GM18502 (cell line): ENCODE measurements around the gene ISG20L2.

Source experiments
- ATAC-seq: cut with Tn5 transposase; IDR thresholded peaks from one replicate; pipeline ENCODE4 v1.9.1; 2021; ENCODE audit warnings: mild to moderate bottlenecking; ENCODE audit not compliant: unreplicated experiment, poor library complexity

The ISG20L2 gene

DNA sequence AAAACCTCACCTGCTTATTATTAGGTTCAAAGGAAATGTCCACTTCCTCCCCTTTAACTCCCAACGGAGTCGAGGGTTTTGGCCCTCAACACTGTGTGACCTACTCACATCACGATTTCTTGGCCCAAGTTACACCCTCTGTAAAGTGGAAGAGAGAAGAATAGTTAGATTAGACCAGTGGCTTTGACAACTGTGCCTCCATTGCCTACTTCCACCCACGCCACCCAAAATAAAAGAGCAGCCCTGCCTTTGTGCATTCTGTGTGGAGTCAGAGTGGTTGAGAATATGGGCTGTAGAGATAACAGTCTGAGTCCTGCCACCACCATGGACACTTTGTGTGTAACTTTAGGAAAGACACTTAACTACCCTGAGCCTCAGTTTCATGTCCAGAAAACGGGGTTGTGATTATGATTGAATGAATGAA lies 27.0 kb upstream of the ISG20L2 start:
- ATAC-seq, result no peak

DNA sequence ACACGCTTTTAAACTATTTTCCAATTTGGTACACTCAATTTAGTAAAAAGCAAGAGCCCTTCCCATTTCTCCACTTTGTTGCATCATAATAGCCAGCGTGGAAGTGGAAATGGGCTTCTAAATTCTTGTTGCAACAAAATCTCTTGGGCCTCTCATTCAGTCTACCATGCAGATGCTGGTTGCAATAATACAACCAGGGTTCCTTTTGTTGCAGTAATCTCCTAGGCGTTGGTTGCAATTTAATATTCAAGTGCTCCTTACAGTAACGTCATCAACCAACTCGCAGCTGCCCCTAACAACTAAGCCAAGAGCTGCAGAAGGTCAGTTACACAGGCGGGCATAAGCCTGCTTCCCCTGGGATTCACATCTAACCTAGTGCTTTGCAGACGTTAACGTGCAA lies 25.7 kb upstream of the ISG20L2 start:
- ATAC-seq, result no peak

DNA sequence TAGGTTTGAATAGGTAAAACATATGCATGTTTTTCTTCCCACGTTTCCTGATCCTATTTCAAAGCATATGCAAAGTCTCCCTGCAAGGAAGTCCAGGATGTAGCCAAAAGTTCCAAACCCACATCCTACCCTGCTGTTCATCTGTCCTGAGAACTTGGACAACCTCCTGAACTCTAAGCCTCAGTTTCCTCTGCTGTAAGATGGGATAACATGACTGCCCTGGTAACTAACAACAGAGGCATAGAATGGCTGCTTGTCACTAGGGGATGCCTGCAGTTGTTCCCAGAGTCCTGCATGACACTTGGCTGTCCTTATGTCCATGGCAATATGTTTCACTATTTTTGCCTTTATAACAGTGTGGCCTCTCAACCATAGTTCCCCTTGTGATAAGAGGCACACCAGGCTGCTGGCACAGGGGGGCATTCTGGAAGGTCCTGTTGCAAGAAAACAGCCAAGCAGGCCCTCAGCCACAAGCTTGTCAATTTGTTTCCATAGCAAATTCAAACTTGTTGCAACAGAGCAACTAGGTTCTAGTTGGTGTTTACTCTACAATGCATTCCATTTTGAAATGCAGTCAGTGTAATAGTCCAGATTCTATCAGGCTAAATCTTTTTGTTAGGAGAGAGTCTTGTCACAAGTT lies 24.4 kb upstream of the ISG20L2 start:
- ATAC-seq, result no peak

DNA sequence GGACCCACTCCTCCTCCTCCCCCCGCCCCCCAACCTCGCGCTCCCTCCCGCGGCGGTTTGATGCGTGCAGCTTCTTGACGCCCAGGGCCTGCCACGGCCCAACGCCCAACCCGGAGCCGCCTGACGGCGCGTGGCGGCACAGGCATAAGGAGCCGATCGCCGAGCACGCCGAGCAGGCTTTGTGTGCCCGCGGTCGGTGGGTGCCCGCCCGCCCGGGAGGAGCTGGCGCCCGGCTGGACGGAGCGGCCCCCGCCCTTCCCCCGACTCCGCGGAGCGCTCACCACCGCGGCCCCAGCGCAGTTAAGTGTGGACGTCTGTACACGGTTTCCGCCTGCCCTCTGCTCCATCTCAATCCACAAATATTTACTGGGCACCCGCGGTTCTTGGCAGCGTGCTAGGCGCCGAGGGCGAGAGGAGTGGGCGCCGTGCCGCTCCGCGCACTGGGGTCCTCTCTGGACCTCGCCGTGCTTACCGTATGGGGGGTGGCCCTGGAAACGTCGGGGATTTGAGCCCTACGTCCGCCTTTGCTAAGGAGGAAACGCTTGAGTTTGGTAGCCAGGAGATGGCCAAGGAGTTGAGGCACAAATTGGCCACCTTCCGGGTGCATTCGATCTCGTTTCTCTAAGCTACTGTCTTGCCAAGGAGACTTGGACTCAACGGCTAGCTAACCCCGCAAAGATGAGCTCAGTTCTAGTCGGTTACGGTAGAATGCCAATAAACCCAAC lies 23.4 kb upstream of the ISG20L2 start:
- peak; percentile 66 for ATAC-seq

DNA sequence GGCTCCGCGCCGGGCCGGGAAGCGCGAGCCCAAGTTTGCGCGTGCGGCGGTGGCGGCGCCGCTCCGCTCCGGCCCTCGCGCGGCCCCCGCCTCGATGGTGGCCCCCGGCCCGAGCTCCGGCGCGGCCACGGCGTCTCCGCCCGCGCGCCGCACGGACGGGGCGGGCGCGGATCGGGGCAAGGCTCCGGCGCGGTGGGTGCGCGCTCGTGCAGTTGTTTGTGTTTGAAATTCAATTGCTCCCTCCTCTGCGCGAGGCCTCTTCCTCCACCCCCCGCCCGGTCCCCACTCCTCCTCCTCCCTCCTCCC lies 22.8 kb upstream of the ISG20L2 start, which contains the start of gene HDGF:
Gene HDGF (minus strand): TSS at position 225 of the 306 bp plus-strand sequence. CDS start 246 bp downstream, outside the sequence.
- peak; percentile 23 for ATAC-seq

DNA sequence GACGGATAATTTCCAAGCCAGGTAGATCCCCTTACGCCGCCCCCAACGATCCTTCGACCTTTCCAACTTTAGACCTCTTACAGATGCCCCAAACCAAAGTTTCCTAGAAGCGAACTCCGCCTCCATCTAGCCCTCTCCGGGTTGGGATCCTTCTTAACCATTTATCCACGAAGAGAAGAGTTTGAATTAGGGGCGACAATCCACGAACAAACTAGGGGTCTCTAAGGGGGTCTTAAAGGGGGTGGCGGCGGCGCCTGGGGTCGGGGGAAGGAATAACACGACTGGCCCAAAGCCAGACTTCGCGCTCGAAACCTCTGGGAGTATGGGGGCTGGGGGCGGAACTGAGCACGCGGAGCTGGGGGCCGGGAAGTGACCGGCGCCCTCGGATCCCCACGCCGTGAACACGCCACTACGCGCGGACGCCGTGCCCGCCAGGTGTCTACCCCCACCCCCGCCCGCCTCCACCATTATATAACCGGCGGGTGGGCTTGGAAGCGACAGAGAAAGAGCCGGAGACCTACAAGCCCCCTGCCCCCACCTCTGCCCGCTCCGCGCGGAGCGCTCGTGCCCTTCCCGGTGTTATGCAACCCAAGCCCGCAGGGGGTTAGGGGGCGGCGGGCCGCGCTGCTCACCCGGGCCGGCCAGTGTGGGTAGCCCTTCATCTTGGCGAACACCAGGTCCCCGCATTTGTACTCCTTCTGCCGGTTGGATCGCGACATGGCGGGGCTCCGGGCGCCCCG lies 22.3 kb upstream of the ISG20L2 start:
- ATAC-seq, result peak; percentile 23

DNA sequence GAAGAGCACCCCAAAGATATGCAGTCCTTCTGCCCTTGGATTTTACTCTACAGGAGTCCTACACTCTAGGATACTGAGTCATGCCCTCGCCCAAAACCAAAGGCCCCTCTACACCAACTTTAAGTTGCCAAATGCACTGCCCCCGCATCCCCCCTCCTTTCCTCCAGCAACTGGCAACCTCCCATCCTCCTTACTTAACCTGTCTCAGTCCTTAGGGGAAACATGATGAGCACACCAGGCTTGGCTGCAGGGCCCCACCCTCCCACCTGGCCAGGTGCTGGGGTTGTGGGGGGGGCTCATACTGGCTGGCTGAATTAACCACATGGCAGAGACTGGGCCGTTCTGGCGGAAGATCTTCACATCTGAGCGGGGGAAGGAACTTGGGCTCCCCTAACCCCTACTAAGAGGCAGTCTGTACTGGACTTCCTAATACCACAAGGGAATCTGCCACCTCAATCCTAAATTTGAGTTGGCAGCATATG lies 21.7 kb upstream of the ISG20L2 start:
- no peak for ATAC-seq

DNA sequence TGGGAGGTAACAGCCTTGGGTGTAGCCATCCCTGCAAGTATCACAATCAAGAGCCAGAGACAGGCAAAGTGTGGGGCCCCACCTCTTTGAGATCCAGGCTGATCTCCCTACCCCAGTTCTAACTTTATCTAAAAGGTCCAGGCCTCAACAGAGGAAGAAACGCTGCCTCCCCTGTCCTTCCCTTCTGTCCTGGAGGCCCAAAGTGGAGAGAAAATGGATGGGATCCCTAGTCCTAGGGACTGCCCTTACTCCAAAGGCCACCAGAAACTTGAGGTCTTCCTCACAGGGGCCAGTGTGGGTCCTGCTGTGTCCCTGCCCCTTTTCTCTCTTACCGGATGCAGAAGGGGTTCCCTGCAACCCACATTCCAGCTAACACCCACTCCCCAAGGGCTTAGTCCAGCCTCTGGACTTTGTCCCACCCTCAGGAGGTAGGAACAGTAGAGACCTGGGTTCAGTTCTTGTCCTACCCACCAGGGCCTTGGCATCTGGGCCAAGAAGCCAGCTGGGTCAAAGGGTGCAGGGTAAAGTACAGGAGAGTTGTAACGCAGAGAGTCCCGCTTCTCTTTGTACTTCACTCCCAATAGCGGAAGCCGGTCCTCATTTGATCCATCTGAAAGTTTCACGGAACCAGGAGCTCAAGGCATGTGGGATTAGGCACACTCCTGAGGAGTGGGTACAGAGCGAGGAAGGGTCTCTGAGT lies 21.0 kb upstream of the ISG20L2 start:
- ATAC-seq, result no peak

DNA sequence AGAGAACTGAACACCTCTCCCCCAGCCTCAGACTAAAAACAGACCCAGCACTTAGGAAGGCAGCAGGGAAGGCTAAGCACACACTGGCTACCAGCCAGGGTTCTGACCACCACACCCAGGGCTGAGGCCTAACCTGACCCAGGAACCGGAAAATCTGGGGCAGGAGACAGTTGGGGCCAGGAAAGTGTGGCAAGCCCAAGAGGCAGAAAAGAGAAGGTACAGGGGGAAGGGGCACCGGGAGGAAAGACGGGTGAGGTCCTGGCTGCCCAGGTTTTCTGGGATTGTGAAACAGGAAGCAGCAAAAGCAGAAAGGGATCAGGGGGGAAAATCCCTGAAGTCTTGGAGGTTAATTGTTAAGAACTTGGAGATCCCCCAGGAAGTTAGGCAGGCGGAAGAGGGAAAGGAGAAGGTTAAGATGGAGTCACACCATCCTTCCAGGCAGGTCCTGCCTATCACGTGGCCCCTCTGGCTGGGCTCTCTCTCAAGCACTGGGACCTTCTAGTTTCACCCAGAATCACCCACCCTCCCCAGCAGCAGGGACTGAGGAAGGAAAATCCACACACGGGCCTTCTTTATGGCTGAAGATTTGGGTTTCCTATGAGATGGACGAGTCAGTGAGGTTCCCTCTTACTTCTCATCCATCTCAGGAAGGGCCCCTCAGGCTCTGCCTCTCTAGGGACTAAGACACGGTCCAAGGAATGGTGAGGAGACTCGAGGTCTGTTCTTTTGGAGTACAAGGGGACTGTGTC lies 20.3 kb upstream of the ISG20L2 start:
- no peak for ATAC-seq

DNA sequence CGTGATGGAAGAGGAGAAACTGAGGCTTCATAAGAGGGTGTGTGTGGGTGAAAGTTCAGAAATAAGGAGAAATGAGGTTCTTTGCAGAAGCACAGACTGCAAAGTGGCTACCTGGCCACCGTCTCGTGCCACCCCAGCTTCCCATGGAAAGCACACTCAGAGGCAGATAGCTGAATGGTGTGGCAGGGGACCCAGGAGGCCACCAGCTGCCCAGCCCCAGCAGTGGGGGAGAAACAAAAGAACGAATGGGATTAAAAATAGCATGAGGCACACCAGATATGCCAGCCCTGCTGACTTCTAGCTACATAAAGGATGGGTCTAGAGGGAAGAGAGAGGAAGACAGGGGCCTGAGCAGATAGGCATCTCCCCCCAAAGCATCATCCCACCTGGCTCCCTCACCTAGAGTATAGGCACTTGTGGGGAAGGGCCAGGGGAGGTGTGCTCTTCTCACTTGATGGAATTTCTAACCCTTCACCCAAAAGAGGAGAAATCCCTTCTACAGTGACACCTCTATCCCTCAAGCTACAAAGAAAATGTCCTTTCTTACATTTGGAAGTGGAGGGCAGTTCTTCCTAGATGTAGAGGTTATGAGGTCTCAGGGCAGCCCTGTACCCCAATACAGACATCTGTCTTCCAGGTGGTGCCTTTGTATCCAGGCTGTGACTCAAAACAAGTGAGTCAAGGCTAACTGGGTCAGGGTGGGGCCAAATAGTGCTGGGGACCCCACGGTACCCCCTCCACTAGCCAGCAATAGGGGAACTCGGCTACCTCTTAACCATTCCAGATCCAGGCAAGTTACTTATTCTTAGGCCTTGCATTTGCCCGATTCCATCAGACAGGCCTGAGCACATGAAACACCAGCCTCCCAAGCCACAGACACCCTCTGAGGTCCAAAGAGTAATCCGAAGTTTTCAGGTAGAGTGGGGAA lies 19.4 kb upstream of the ISG20L2 start:
- ATAC-seq, result no peak

DNA sequence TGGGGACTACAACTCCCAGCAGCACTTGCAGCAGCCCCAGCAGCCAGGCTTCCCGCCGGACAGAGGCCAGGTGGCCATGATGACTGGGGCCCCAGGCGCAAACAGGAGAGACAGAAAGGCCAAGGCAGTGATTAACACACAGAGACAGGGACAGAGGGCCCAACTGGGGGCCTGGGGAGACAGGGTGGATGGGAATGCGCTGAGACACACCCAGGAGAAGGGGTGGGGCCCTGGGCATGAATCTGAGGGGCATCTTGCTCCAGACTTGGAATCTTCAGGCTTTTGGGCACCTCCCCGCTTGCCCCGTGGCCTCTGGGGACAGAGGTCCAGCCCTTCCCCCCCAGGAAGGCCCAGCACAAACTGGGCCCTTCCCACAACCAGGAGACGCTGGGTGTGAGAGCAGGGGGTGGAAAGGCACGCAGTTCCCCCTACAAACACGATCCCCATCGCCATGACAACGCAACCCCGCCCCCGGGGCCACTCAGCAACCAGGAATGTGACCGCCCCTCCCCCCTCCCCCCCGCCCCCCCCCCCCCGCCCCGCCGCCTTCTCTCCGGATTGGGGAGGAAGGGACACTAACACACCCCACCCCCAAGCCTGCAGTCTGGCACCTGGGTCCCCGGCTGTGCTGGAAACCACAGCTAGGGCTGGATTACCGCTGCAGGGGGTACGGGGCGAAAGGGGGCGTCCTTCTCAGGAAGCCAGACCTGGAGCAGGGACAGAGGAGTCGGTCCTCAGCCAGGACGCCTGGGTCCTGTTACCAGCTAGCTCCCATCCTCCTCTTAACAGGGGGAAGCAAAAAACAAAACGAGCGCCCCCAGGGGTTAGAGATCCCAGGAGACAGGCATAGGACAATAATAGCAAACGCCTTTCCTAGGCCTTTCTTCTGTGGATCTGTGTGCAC lies 18.4 kb upstream of the ISG20L2 start:
- no peak for ATAC-seq

DNA sequence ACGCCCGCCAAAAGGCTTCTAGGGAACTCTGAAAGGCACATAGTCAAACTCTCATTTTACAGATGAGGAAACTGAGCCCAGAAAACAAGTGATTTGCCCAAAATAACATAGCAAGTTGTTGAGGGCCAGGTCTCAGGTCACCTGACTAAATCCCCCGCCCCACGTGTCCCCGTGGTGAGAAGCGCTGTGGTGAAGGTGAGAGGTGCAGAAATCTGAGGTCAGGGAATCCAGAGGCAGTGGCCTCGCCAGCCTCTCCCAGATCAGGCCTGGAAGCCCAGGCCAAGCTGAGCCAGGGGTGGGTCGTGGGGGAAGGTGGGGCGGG lies 17.8 kb upstream of the ISG20L2 start:
- ATAC-seq, result no peak

DNA sequence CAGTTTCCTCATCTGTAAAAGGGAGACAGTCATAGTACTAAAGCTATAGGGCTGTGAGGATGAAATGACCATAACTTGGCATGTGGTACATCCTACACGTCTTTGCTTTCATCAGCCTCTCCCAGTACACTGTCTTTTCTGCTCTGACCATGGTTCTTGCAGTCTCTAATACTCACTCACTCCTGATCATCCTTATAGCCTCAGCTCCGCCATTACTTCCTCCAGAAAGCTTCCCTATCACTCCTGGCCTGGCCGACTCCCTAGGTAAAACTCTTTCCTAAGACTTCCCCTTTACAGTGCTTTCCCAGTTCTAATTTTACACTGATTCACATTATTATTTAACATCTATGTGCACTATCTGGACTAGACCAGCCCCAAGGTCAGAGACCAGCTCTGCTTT lies 17.3 kb upstream of the ISG20L2 start:
- no peak for ATAC-seq

DNA sequence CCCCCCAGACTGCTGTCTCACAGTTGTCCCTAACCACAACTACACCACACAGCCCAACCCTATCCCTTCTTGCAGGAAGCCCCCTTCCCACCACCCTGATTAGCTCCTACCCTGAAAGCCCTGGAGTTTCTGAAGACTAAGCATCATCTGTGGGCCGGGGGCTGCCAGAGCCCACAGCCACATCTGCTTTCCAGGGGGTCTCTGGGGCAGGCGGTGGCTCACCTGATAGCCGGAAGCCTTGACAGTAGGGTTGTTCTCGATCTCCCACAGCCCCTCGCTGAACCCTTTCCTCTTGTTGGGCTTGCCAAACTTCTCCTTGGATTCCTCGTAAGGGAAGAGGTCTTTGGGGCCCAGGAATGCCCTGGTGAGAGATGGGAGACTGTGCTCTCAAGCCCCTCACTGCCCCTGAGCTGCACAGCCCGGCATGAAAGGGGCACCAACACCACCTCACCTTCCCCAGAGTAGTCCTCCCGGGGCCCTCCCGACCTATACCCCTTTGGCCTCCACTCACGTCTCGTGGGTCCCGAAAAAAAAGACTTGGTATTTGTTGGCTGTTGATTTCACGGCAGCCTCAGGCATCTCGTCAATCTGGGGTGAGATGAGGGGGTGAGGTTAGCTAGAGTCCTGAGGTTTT lies 16.3 kb upstream of the ISG20L2 start:
- ATAC-seq, result no peak

DNA sequence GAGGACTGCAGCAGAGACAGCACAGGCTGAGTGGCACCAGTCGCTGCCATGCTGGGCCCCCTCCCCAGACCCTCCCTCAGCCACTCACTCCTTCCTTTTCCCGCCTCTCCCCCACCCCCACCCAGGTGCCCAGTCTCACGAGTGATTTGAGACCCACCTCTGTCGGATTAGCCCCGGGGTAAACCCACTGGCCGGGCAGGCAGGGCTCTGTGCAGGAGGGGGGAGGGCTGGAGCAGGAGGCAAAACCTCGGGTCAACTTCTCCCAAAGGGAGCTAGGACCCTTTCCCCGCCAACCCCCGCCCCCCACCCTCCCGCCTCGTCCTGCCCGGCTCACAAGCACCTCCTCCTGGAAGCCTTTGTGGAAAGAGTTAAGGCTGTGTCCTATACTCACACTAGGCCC lies 15.8 kb upstream of the ISG20L2 start:
- no peak for ATAC-seq

DNA sequence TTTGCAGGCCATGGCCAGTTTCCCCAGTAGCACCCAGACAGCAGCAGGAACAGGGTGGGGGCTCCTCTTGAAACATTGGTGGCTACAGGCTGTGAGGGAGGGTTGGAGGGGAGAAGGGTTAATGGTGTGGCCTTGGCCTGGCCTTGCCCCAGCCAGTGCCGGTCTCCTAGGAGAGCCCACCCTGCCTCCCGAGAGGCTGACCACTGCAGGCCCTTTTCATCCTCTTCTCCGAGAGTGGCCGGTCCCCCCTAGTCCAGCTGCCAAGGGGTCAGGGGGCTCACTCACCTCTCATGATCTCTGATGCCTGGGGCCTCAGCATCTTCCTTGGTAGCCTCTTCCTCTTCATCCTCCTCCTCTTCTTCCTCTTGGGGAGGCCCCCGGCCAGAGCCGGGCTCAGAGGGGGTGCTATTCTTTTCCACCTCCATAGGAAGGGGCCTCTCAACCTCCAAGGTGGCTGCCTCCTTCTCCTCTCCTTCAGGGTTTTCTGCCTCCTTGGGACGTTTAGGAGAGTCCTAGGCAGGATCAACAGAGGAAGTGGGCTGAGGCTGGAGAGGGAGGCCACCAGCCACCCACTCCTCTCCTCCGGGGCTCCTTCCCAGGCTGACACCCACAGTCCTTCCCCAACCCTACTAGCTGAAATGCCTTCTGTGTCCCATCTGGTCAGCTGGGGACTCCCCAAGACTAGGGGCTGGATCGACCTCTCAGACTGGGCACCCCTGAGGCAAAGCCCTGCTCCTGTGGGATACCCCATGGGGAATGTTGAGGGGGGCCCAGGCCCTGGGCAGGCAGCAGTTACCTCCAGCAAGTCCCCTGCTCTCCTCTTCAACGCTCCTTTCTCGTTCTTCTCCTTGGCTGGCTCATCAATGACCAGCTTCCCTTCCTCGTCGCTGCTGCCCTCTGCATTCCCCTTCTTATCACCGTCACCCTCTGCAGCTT lies 15.1 kb upstream of the ISG20L2 start:
- no peak for ATAC-seq

DNA sequence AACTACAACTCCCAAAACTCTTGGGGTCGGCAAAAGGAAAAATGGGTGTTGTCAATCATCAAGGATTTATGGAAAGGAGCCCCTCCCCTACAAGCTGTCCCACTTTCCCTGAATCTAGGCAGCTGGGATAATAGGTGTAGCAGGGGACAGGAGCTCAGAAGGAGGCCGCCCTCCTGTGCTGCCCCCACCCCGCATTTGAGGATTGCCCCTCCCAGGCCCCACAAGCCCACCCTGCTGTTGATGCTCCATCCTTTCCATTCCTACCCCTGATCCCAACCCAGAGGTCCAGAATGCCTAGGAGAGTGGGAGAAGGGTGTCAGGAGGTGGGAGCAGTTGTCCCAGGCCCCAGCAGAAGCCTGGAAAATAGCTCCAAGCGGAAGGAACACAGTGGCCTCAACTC lies 14.2 kb upstream of the ISG20L2 start:
- ATAC-seq, result no peak
